Lower leg skin (tissue), 4 donors: ENCODE results near the gene PAK6. TPM values are rescaled to one million over a fixed set of nuclear protein-coding genes. Genes with fewer than 3 reads are reported as not detected.

Source experiments
- DNase-seq, 2 donors: peaks; one replicate each; pipeline ENCODE4 v3.0.0-alpha.2; 2019; ENCODE audit warnings: low spot score in 2 of 2
- H3K4me3 ChIP-seq: fragments of 200-600 bp; sonication (generic); 2 replicates; pipeline ENCODE4 v1.5.1; 2017; ENCODE audit warnings: mild to moderate bottlenecking, low read depth; ENCODE audit not compliant: poor library complexity, severe bottlenecking
- CTCF ChIP-seq, 3 donors: fragments of 450-650 bp; IDR thresholded peaks; one replicate each; pipeline ENCODE4 v1.5.1; 2016; ENCODE audit warnings: antibody characterized with exemption in 3 of 3, mild to moderate bottlenecking in 3 of 3, moderate library complexity in 2 of 3
- POLR2A ChIP-seq, 2 donors: fragments of 450-650 bp; IDR thresholded peaks; one replicate each; pipeline ENCODE4 v1.6.1; 2016 to 2017; ENCODE audit warnings: antibody characterized with exemption in 2 of 2, mild to moderate bottlenecking in 1 of 2, moderate library complexity in 1 of 2
- WGBS, 2 donors: methylation state at CpG; one replicate each; pipeline ENCODE4 v1.1.5; 2018; 5-methylcytosine and 5-hydroxymethylcytosine counted together
- intact Hi-C: fragments of 100-400 bp; cut with DNase I; formaldehyde crosslinking; loops from one replicate; pipeline ENCODE4 v1.15.0; 2023; ENCODE audit warnings: low total_unique reads
- total RNA-seq, 4 donors: library from RNA; depleted of rRNA; stranded (reverse); fragments of >200 nt; gene quantifications; one replicate each; pipeline ENCODE4 v1.1.0, GENCODE V29; 2016

PAK6 gene
- total RNA-seq, 4 donors from 2014 or later, result 48.3 to 83.9 (median 70.4) TPM

- no peak for DNase-seq
- no peak for TF ChIP-seq POLR2A (IDR thresholded peaks at IDR 0.05)
- no peak for TF ChIP-seq CTCF (IDR thresholded peaks at IDR 0.05)
- WGBS, 2 donors, result 57 to 91% methylated on average over 6 of the region's 6 CpGs
- H3K4me3 ChIP-seq, result no peak overlapping the region
- intact Hi-C loops, result loop anchor here (10.0 kb wide), 1 partner anchor 76 kb away; no protein-coding TSS in a partner anchor
Measured at GRCh38 chr15:40289140-40289775, 50.4 kb downstream of the PAK6 start.

- no peak for DNase-seq
- intact Hi-C loops, result no loop called here
- no peak for TF ChIP-seq CTCF (IDR thresholded peaks at IDR 0.05)
- no peak for TF ChIP-seq POLR2A (IDR thresholded peaks at IDR 0.05)
- H3K4me3 ChIP-seq, result no peak overlapping the region
- WGBS, 2 donors, result 30 to 44% methylated on average over 10 to 11 of the region's 12 CpGs
Measured at GRCh38 chr15:40290545-40290917, 51.7 kb downstream of the PAK6 start.

- TF ChIP-seq POLR2A (IDR thresholded peaks at IDR 0.05) (no peak), CTCF (IDR thresholded peaks at IDR 0.05) (no peak)
- intact Hi-C loops, result no loop called here
- no peak overlapping the region for H3K4me3 ChIP-seq
- no peak for DNase-seq
- WGBS, 2 donors, result 26 to 34% methylated on average over 48 to 62 of the region's 68 CpGs
Measured at GRCh38 chr15:40290918-40291574, 52.2 kb downstream of the PAK6 start.

- WGBS, 2 donors, result 88 to 91% methylated on average over 3 of the region's 3 CpGs
- TF ChIP-seq POLR2A (IDR thresholded peaks at IDR 0.05), result no peak
- TF ChIP-seq CTCF (IDR thresholded peaks at IDR 0.05), result no peak
- no peak for DNase-seq
- no peak overlapping the region for H3K4me3 ChIP-seq
- intact Hi-C loops, result no loop called here
Measured at GRCh38 chr15:40292246-40292645, 53.4 kb downstream of the PAK6 start.

GRCh38 chr15:40293006-40293405 is 54.1 kb downstream of the PAK6 start:
- intact Hi-C loops, result no loop called here
- no peak overlapping the region for H3K4me3 ChIP-seq
- TF ChIP-seq CTCF (IDR thresholded peaks at IDR 0.05) (no peak), POLR2A (IDR thresholded peaks at IDR 0.05) (no peak)
- DNase-seq, result no peak
